ENCODE results near the gene MPDZ. TPM values are rescaled to one million over a fixed set of nuclear protein-coding genes. Genes with fewer than 3 reads are reported as not detected.

The MPDZ gene
- total RNA-seq, 1 experiment from 2014 or later: 0.12 TPM

- Histone ChIP-seq H3K4me3 (replicated peaks in 1 of 2; ENCODE audit: low read depth in 1 of 2, low read length in 2 of 2) (no peak overlapping the region), H4K20me1 (ENCODE audit: insufficient read depth) (no peaks in the 10 kb centered on the region), H3K9me3 (ENCODE audit: control insufficient read depth in 1 of 2, insufficient read depth in 1 of 2, low read depth in 1 of 2, low read length in 2 of 2) (no peaks in the 10 kb centered on the region), H3K36me3 (ENCODE audit: control insufficient read depth in 1 of 2, insufficient read depth in 2 of 2, low read length in 2 of 2) (no peaks in the 10 kb centered on the region), H2AFZ (ENCODE audit: low read depth, low read length, poor library complexity, severe bottlenecking) (no peak overlapping the region), H3K27me3 (ENCODE audit: insufficient read depth, low read length) (no peaks in the 10 kb centered on the region), H3K9me2 (ENCODE audit: insufficient read depth) (no peaks in the 10 kb centered on the region), H3K9ac (ENCODE audit: low read length) (no peak overlapping the region), H3K4me1 (ENCODE audit: control insufficient read depth in 1 of 2, insufficient read depth in 2 of 2, low read length in 2 of 2) (no peaks in the 10 kb centered on the region), H3K27ac (ENCODE audit: low read depth, low read length) (no peak overlapping the region), H3K4me2 (ENCODE audit: low read length) (no peak overlapping the region), H3K79me2 (ENCODE audit: insufficient read depth, low read length) (no peaks in the 10 kb centered on the region)
- CTCF ChIA-PET: no interaction called here
- no TSS peak for BruUV-seq (replicated peaks)
- intact Hi-C loops (cut with micrococcal nuclease): no loop called here
- RAD21 ChIA-PET (ENCODE audit: low non-redundant PET in 1 of 2, low total read pairs in 2 of 2, uncharacterized antibody in 2 of 2, unreplicated experiment in 2 of 2): no interaction called here
- POLR2A ChIA-PET: no interaction called here
- no peak for TF ChIP-seq ZFX (IDR thresholded peaks at IDR 0.05)
- DNase-seq (ENCODE audit: low read depth, low spot score) (no peak), ATAC-seq (no peak)
Observed at GRCh38 chr9:13181652-13182051, 97.8 kb downstream of the MPDZ start.

- H3K9me3 ChIP-seq (ENCODE audit: control insufficient read depth in 1 of 2, insufficient read depth in 1 of 2, low read depth in 1 of 2, low read length in 2 of 2): no peaks in the 10 kb centered on the region
- ChIA-PET POLR2A (no interaction called here), RAD21 (ENCODE audit: low non-redundant PET in 1 of 2, low total read pairs in 2 of 2, uncharacterized antibody in 2 of 2, unreplicated experiment in 2 of 2) (no interaction called here), CTCF (no interaction called here)
- H3K4me3 ChIP-seq (replicated peaks in 1 of 2; ENCODE audit: low read depth in 1 of 2, low read length in 2 of 2): no peak overlapping the region
- H2AFZ ChIP-seq (ENCODE audit: low read depth, low read length, poor library complexity, severe bottlenecking): no peak overlapping the region
- intact Hi-C loops (cut with micrococcal nuclease): no loop called here
- H3K27me3 ChIP-seq (ENCODE audit: insufficient read depth, low read length): no peaks in the 10 kb centered on the region; the same call in 1 of the 2 replicates
- no peaks in the 10 kb centered on the region for H3K4me1 ChIP-seq (ENCODE audit: control insufficient read depth in 1 of 2, insufficient read depth in 2 of 2, low read length in 2 of 2)
- no peak overlapping the region for H3K4me2 ChIP-seq (ENCODE audit: low read length)
- no peak for TF ChIP-seq REST (IDR thresholded peaks at IDR 0.05; ENCODE audit: low read depth)
- no peak for TF ChIP-seq EZH2phosphoT487 (IDR thresholded peaks at IDR 0.05; ENCODE audit: borderline replicate concordance)
- TF ChIP-seq FOSL1 (IDR thresholded peaks at IDR 0.05; ENCODE audit: low read depth): no peak
- TF ChIP-seq SIN3A (IDR thresholded peaks at IDR 0.05; ENCODE audit: low read depth): no peak
- TF ChIP-seq CBX3 (IDR thresholded peaks at IDR 0.05; ENCODE audit: low read depth): no peak
- no peak for TF ChIP-seq TCF7L2 (IDR thresholded peaks at IDR 0.05; ENCODE audit: borderline replicate concordance, extremely low read depth, insufficient read depth, insufficient read length)
- TF ChIP-seq EGR1 (IDR thresholded peaks at IDR 0.05; ENCODE audit: low read depth): no peak
- no peak for TF ChIP-seq ZBTB33 (IDR thresholded peaks at IDR 0.05; ENCODE audit: extremely low read depth, insufficient replicate concordance, low read length)
- TF ChIP-seq SP1 (IDR thresholded peaks at IDR 0.05; ENCODE audit: low read depth): no peak
- no peak for TF ChIP-seq CEBPB (IDR thresholded peaks at IDR 0.05; ENCODE audit: low read depth)
- H4K20me1 ChIP-seq (ENCODE audit: insufficient read depth): no peaks in the 10 kb centered on the region
- H3K9me2 ChIP-seq (ENCODE audit: insufficient read depth): no peaks in the 10 kb centered on the region
- no peak for DNase-seq (ENCODE audit: low read depth, low spot score)
- BruUV-seq (replicated peaks): no TSS peak
- H3K36me3 ChIP-seq (ENCODE audit: control insufficient read depth in 1 of 2, insufficient read depth in 2 of 2, low read length in 2 of 2): no peaks in the 10 kb centered on the region
- no peak for ATAC-seq
- no peak overlapping the region for H3K27ac ChIP-seq (ENCODE audit: low read depth, low read length)
- H3K79me2 ChIP-seq (ENCODE audit: insufficient read depth, low read length): no peaks in the 10 kb centered on the region
- no peak overlapping the region for H3K9ac ChIP-seq (ENCODE audit: low read length)
Observed at GRCh38 chr9:13179257-13179656, 100.2 kb downstream of the MPDZ start.

Data from HCT116 (cell line).